Eye (tissue), 1 donor: Measurements from ENCODE around the gene ACTRT3.
A peak's percentile ranks its signal among the peaks of the same experiment; 100 is the strongest.

Source experiments
- DNase-seq: peaks from one replicate; pipeline ENCODE4 v3.0.0-alpha.2; 2015

Gene ACTRT3

GRCh38 chr3:169769287-169770181 lies at the start of gene ACTRT3:
ACTRT3 (minus strand) TSS chr3:169769561; CDS start chr3:169769520, 41 bp downstream.
- DNase-seq = peak; percentile 89

- DNase-seq = no peak
Observed at GRCh38 chr3:169818316-169818715, 49.0 kb upstream of the ACTRT3 start.

GRCh38 chr3:169815590-169816150 lies 46.3 kb upstream of the ACTRT3 start:
- peak; percentile 5 for DNase-seq

GRCh38 chr3:169813757-169814517 lies 44.6 kb upstream of the ACTRT3 start:
- peak; percentile 12 for DNase-seq

GRCh38 chr3:169813278-169813677 lies 43.9 kb upstream of the ACTRT3 start:
- no peak for DNase-seq

- DNase-seq = peak; percentile 92
Observed at GRCh38 chr3:169812332-169813235, 43.2 kb upstream of the ACTRT3 start, which contains the start of the genes LRRC34 and LRRIQ4. LRRC34 (minus strand) TSS chr3:169812904; CDS start chr3:169812548, 356 bp downstream. LRRIQ4 (plus strand) TSS chr3:169812870; CDS start chr3:169821922, 9,052 bp downstream.

GRCh38 chr3:169811631-169812331 lies 42.4 kb upstream of the ACTRT3 start:
- peak; percentile 80 for DNase-seq

- DNase-seq = no peak
Observed at GRCh38 chr3:169809230-169809795, 40.0 kb upstream of the ACTRT3 start.

- DNase-seq = no peak
Observed at GRCh38 chr3:169804681-169805080, 35.3 kb upstream of the ACTRT3 start.

- DNase-seq = no peak
Observed at GRCh38 chr3:169792359-169792758, 23.0 kb upstream of the ACTRT3 start.

GRCh38 chr3:169790687-169791429 lies 21.5 kb upstream of the ACTRT3 start:
- no peak for DNase-seq

GRCh38 chr3:169790219-169790618 lies 20.9 kb upstream of the ACTRT3 start:
- no peak for DNase-seq

GRCh38 chr3:169787791-169788190 lies 18.4 kb upstream of the ACTRT3 start:
- DNase-seq = no peak

- no peak for DNase-seq
Observed at GRCh38 chr3:169787120-169787519, 17.8 kb upstream of the ACTRT3 start.

GRCh38 chr3:169781209-169781855 lies 12.0 kb upstream of the ACTRT3 start:
- no peak for DNase-seq

- DNase-seq = no peak
Observed at GRCh38 chr3:169780742-169781141, 11.4 kb upstream of the ACTRT3 start.

GRCh38 chr3:169777822-169778221 lies 8.5 kb upstream of the ACTRT3 start:
- DNase-seq = no peak

GRCh38 chr3:169774186-169774585 lies 4.8 kb upstream of the ACTRT3 start:
- DNase-seq = no peak

GRCh38 chr3:169772897-169773816 lies 3.8 kb upstream of the ACTRT3 start, which contains the start of gene MYNN:
MYNN (plus strand) TSS chr3:169773396; CDS start chr3:169774296, 900 bp downstream.
- DNase-seq = peak; percentile 97
